Sigmoid colon (tissue), 4 donors: ENCODE results near the gene HDAC4.

Experiments
- CTCF ChIP-seq, 4 experiments: fragments of 450-650 bp in 3 of 4; fragments of 200-600 bp in 1 of 4; IDR thresholded peaks; one replicate each; pipeline ENCODE4 v1.5.1; 2016 to 2019; ENCODE audit warnings: antibody characterized with exemption in 4 of 4, mild to moderate bottlenecking in 3 of 4, moderate library complexity in 2 of 4
- EP300 ChIP-seq, 4 donors: sonication (generic); formaldehyde crosslinking; IDR thresholded peaks; one replicate each; pipeline ENCODE4 v1.6.1; 2017; ENCODE audit warnings: antibody characterized with exemption in 4 of 4
- POLR2A ChIP-seq, 2 donors: fragments of 450-650 bp; IDR thresholded peaks; one replicate each; pipeline ENCODE4 v1.6.1; 2016; ENCODE audit warnings: antibody characterized with exemption in 2 of 2, mild to moderate bottlenecking in 2 of 2, moderate library complexity in 2 of 2

- TF ChIP-seq CTCF (IDR thresholded peaks at IDR 0.05) (no peak), POLR2A (IDR thresholded peaks at IDR 0.05) (no peak), EP300 (IDR thresholded peaks at IDR 0.05) (no peak)
These were observed 82.6 kb downstream of the HDAC4 start for GRCh38 chr2:239318151-239318611.
